ENCODE measurements around the gene EYA4. TPM values are rescaled to one million over a fixed set of nuclear protein-coding genes. Genes with fewer than 3 reads are reported as not detected.

The EYA4 gene
- polyA plus RNA-seq, 1 of the 3 experiments (the other 2 are of a cell fraction), result 0.08 TPM

DNA sequence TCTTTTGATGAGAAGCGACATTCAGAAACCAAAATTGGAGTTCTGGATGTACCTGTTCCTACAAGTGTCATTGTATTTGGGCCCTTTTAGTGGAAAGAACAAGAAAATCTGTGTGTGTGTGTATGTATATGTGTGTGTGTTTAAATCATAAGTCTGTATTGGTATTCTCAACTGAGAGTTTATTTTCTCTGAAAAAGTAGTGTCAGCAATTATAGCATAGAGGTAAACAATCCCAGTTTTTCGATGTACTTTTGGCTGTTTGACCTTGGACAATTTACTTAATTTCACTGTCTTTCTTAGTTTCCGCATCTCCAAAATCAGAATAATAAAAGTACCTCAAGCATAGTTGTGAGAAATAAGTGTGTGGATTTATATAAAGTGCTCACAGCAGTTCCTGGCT, 57.2 kb downstream of the EYA4 start:
- no peak overlapping the region for H3K4me3 ChIP-seq (ENCODE audit: low read depth in 2 of 2, low read length in 1 of 2)
- DNase-seq, result no peak
- no peaks in the 10 kb centered on the region for H3K4me1 ChIP-seq (ENCODE audit: control insufficient read depth in 1 of 2, insufficient read depth in 2 of 2, low read depth in 1 of 2, low read length in 1 of 2)
- no peaks in the 10 kb centered on the region for H3K27me3 ChIP-seq (ENCODE audit: insufficient read depth)
- TF ChIP-seq SIN3A (IDR thresholded peaks at IDR 0.05; ENCODE audit: borderline replicate concordance, low read depth, low read length) (no peak), JUND (IDR thresholded peaks at IDR 0.05) (no peak), SMC3 (IDR thresholded peaks at IDR 0.05; ENCODE audit: low read depth, low read length) (no peak), EP300 (IDR thresholded peaks at IDR 0.05; ENCODE audit: borderline replicate concordance in 1 of 2, low read depth in 1 of 2, low read length in 1 of 2) (no peak), GABPA (IDR thresholded peaks at IDR 0.05; ENCODE audit: low read depth) (no peak), RCOR1 (IDR thresholded peaks at IDR 0.05; ENCODE audit: low read length) (no peak), NFIC (IDR thresholded peaks at IDR 0.05; ENCODE audit: borderline replicate concordance) (no peak)
- TF ChIP-seq, protein P1, sequence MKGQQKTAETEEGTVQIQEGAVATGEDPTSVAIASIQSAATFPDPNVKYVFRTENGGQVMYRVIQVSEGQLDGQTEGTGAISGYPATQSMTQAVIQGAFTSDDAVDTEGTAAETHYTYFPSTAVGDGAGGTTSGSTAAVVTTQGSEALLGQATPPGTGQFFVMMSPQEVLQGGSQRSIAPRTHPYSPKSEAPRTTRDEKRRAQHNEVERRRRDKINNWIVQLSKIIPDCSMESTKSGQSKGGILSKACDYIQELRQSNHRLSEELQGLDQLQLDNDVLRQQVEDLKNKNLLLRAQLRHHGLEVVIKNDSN (IDR thresholded peaks at IDR 0.05; ENCODE audit: borderline replicate concordance, low read depth), result no peak
- no peaks in the 10 kb centered on the region for H3K79me2 ChIP-seq (ENCODE audit: insufficient read depth)
- no peak overlapping the region for H3K4me2 ChIP-seq
- H3K9me3 ChIP-seq, result no peaks in the 10 kb centered on the region
- no peaks in the 10 kb centered on the region for H3F3A ChIP-seq (replicated peaks; ENCODE audit: insufficient read depth)
- WGBS (ENCODE audit: low lambda C conversion rate), result 35% methylated on average over 3 of the region's 3 CpGs
- H4K20me1 ChIP-seq (ENCODE audit: insufficient read depth), result no peaks in the 10 kb centered on the region
- H3K27ac ChIP-seq (ENCODE audit: low read depth in 2 of 2, low read length in 1 of 2), result no peak overlapping the region
- no peak overlapping the region for H2AFZ ChIP-seq (ENCODE audit: low read depth)
- CTCF ChIA-PET, result no interaction called here
- H3K9me2 ChIP-seq, result no peaks in the 10 kb centered on the region
- no peaks in the 10 kb centered on the region for H3K36me3 ChIP-seq (replicated peaks in 1 of 2; ENCODE audit: control insufficient read depth in 1 of 2, insufficient read depth in 2 of 2, low read length in 1 of 2)
- POLR2A ChIA-PET, result no interaction called here
- no peak overlapping the region for H3K9ac ChIP-seq

DNA sequence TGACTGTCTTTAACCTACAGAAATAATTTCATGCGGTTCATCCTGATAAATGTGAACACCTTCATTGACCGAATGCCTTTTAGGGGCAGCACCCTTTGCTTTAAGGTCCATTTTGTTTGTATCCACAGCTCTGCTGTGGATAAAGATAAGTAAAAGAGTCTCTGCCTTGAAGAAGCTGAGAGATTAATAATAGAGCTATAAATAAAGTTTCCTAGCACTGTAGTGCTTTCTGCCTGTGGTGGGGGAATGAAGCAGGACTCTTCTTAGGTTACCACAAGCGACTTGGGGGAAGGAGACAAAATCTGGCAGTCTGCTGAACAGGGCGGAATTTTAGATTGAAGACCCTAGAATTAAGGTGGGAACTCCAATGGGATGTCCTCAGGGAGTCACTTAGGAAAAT, 57.6 kb downstream of the EYA4 start:
- Histone ChIP-seq H3K79me2 (ENCODE audit: insufficient read depth) (no peaks in the 10 kb centered on the region), H3K4me2 (no peak overlapping the region), H3K4me1 (ENCODE audit: control insufficient read depth in 1 of 2, insufficient read depth in 2 of 2, low read depth in 1 of 2, low read length in 1 of 2) (no peaks in the 10 kb centered on the region), H3K9me2 (no peaks in the 10 kb centered on the region), H3K27me3 (ENCODE audit: insufficient read depth) (no peaks in the 10 kb centered on the region), H3K4me3 (ENCODE audit: low read depth in 2 of 2, low read length in 1 of 2) (no peak overlapping the region), H3K9me3 (no peaks in the 10 kb centered on the region), H4K20me1 (ENCODE audit: insufficient read depth) (no peaks in the 10 kb centered on the region), H3K9ac (no peak overlapping the region), H3K27ac (ENCODE audit: low read depth in 2 of 2, low read length in 1 of 2) (no peak overlapping the region), H3K36me3 (replicated peaks in 1 of 2; ENCODE audit: control insufficient read depth in 1 of 2, insufficient read depth in 2 of 2, low read length in 1 of 2) (no peaks in the 10 kb centered on the region), H3F3A (replicated peaks; ENCODE audit: insufficient read depth) (no peaks in the 10 kb centered on the region), H2AFZ (ENCODE audit: low read depth) (no peak overlapping the region)
- TF ChIP-seq POLR2AphosphoS5 (IDR thresholded peaks at IDR 0.05; ENCODE audit: low read depth, low read length), result no peak
- no peak for TF ChIP-seq GATA2 (CRISPR knock-in tag; IDR thresholded peaks at IDR 0.05)
- no peak for TF ChIP-seq SIN3A (IDR thresholded peaks at IDR 0.05; ENCODE audit: borderline replicate concordance, low read depth, low read length)
- no peak for TF ChIP-seq EP300 (IDR thresholded peaks at IDR 0.05; ENCODE audit: borderline replicate concordance in 1 of 2, low read depth in 1 of 2, low read length in 1 of 2)
- no peak for TF ChIP-seq RXRA (IDR thresholded peaks at IDR 0.05; ENCODE audit: borderline replicate concordance, low read depth)
- no peak for TF ChIP-seq RFX5 (IDR thresholded peaks at IDR 0.05; ENCODE audit: low read length)
- TF ChIP-seq, protein P1 (IDR thresholded peaks at IDR 0.05; ENCODE audit: borderline replicate concordance, low read depth), result no peak
- TF ChIP-seq MEF2A (IDR thresholded peaks at IDR 0.05; ENCODE audit: borderline replicate concordance, low read depth), result no peak
- TF ChIP-seq TCF12 (IDR thresholded peaks at IDR 0.05), result no peak
- no peak for TF ChIP-seq YY1 (IDR thresholded peaks at IDR 0.05; ENCODE audit: low read depth)
- TF ChIP-seq, protein P2, sequence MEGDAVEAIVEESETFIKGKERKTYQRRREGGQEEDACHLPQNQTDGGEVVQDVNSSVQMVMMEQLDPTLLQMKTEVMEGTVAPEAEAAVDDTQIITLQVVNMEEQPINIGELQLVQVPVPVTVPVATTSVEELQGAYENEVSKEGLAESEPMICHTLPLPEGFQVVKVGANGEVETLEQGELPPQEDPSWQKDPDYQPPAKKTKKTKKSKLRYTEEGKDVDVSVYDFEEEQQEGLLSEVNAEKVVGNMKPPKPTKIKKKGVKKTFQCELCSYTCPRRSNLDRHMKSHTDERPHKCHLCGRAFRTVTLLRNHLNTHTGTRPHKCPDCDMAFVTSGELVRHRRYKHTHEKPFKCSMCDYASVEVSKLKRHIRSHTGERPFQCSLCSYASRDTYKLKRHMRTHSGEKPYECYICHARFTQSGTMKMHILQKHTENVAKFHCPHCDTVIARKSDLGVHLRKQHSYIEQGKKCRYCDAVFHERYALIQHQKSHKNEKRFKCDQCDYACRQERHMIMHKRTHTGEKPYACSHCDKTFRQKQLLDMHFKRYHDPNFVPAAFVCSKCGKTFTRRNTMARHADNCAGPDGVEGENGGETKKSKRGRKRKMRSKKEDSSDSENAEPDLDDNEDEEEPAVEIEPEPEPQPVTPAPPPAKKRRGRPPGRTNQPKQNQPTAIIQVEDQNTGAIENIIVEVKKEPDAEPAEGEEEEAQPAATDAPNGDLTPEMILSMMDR (IDR thresholded peaks at IDR 0.05), result no peak
- TF ChIP-seq TEAD4 (IDR thresholded peaks at IDR 0.05; ENCODE audit: borderline replicate concordance, insufficient read depth), result no peak
- no peak for TF ChIP-seq JUND (IDR thresholded peaks at IDR 0.05)
- TF ChIP-seq ELF1 (IDR thresholded peaks at IDR 0.05), result no peak
- POLR2A ChIA-PET, result no interaction called here
- 25% methylated on average over 4 of the region's 4 CpGs for WGBS (ENCODE audit: low lambda C conversion rate)
- DNase-seq, result no peak
- CTCF ChIA-PET, result interaction anchor here (0.7 kb wide), 1 partner anchor 34 kb away, joined by 3 read pairs; no protein-coding TSS in a partner anchor
